H1 (cell line): ENCODE results near the gene BRAP. TPM values are rescaled to one million over a fixed set of nuclear protein-coding genes. Genes with fewer than 3 reads are reported as not detected.

Experiments used
- CTCF ChIA-PET: fragments of 300-600 bp; sonication (Branson Sonifier 250); formaldehyde crosslinking; loops from one replicate; lab custom pipeline; 2021; ENCODE audit not compliant: partially characterized antibody; lab: Charles Lee
- POLR2A ChIA-PET: fragments of 300-600 bp; sonication (Branson Sonifier 250); formaldehyde crosslinking; loops from one replicate; lab custom pipeline; 2021; ENCODE audit warnings: inconsistent platforms; ENCODE audit not compliant: partially characterized antibody; lab: Charles Lee
- DNase-seq, 2 experiments: peaks; one replicate each; pipeline versions ENCODE4 v3.0.0 to v3.0.0-alpha.2; 2010 to 2022; ENCODE audit warnings: low spot score in 2 of 2, low read depth in 1 of 2, mixed read lengths in 1 of 2
- FAIRE-seq: peaks from 2 replicates; lab custom pipeline; 2011; peaks lifted over from hg19 to GRCh38; lab: Jason Lieb, UNC
- H2AFZ ChIP-seq: 2 replicates; pipeline ENCODE4 v1.8.1; 2012; ENCODE audit warnings: low read length, inconsistent platforms
- H2AK5ac ChIP-seq: 2 replicates; pipeline ENCODE4 v1.6.1; 2013; ENCODE audit warnings: low read depth, low read length
- H2BK120ac ChIP-seq: replicated peaks from 2 replicates; pipeline ENCODE3; 2013; ENCODE audit warnings: low read depth, low read length, inconsistent platforms
- H2BK12ac ChIP-seq: 2 replicates; pipeline ENCODE4 v1.6.1; 2013; ENCODE audit warnings: low read depth, low read length
- H2BK15ac ChIP-seq: 2 replicates; pipeline ENCODE4 v1.6.1; 2013; ENCODE audit warnings: low read length
- H2BK20ac ChIP-seq: 2 replicates; pipeline ENCODE4 v1.6.1; 2013; ENCODE audit warnings: low read length
- H2BK5ac ChIP-seq: 2 replicates; pipeline ENCODE4 v1.6.1; 2013; ENCODE audit warnings: low read depth, low read length
- H3K14ac ChIP-seq: 2 replicates; pipeline ENCODE4 v1.6.1; 2013; ENCODE audit warnings: inconsistent platforms; ENCODE audit not compliant: insufficient read length
- H3K18ac ChIP-seq: 2 replicates; pipeline ENCODE4 v1.6.1; 2013; ENCODE audit warnings: low read length; ENCODE audit errors: extremely low read depth
- H3K23ac ChIP-seq: 2 replicates; pipeline ENCODE4 v1.6.1; 2013; ENCODE audit warnings: inconsistent platforms; ENCODE audit not compliant: insufficient read length
- H3K23me2 ChIP-seq: 2 replicates; pipeline ENCODE4 v1.6.1; 2013; ENCODE audit warnings: low read depth, low read length
- H3K27ac ChIP-seq: 2 replicates; pipeline ENCODE4 v1.6.1; 2011; ENCODE audit warnings: low read depth, low read length, inconsistent platforms
- H3K27me3 ChIP-seq, 4 experiments: replicated peaks in 1 of 4; 1 replicate in 1 of 4; 2 replicates in 3 of 4; pipeline versions ENCODE4 v1.6.1 to v1.8.1; 2011 to 2013; ENCODE audit warnings: low read length in 3 of 4, mild to moderate bottlenecking in 3 of 4, inconsistent platforms in 2 of 4, mixed read lengths in 2 of 4, moderate library complexity in 1 of 4; ENCODE audit not compliant: control insufficient read depth in 3 of 4, insufficient read depth in 3 of 4; ENCODE audit errors: extremely low read depth in 1 of 4
- H3K36me3 ChIP-seq, 4 experiments: 2 replicates each; pipeline versions ENCODE4 v1.6.1 to v1.8.1; 2011 to 2013; ENCODE audit warnings: mild to moderate bottlenecking in 4 of 4, low read length in 3 of 4, moderate library complexity in 2 of 4, control low read depth in 1 of 4, inconsistent platforms in 1 of 4; ENCODE audit not compliant: insufficient read depth in 4 of 4, control insufficient read depth in 2 of 4
- H3K4ac ChIP-seq: replicated peaks from 2 replicates; pipeline ENCODE3; 2013; ENCODE audit warnings: low read length, low read depth, mixed read lengths, inconsistent platforms; ENCODE audit not compliant: insufficient read length
- H3K4me1 ChIP-seq, 4 experiments: replicated peaks in 1 of 4; 1 replicate in 1 of 4; 2 replicates in 3 of 4; pipeline versions ENCODE4 v1.6.1 to v1.8.1; 2011 to 2013; ENCODE audit warnings: low read length in 3 of 4, inconsistent platforms in 2 of 4, mixed read lengths in 1 of 4; ENCODE audit not compliant: insufficient read depth in 4 of 4, control insufficient read depth in 3 of 4
- H3K4me2 ChIP-seq, 2 experiments: 2 replicates each; pipeline versions ENCODE4 v1.6.1 to v1.8.1; 2011 to 2013; ENCODE audit warnings: low read depth in 2 of 2, low read length in 2 of 2, control low read depth in 1 of 2, inconsistent platforms in 1 of 2, mild to moderate bottlenecking in 1 of 2; ENCODE audit not compliant: insufficient read depth in 1 of 2
- H3K4me3 ChIP-seq, 4 experiments: fragments of 200-600, 300-600 bp in 1 of 4; sonication (generic), shearing (Covaris generic), sonication (Bioruptor Twin) in 1 of 4; 2 replicates each; pipeline versions ENCODE4 v1.5.1 to v1.8.1; 2011 to 2016; ENCODE audit warnings: low read length in 4 of 4, low read depth in 3 of 4, control low read depth in 2 of 4, inconsistent platforms in 2 of 4, mild to moderate bottlenecking in 2 of 4, mixed read lengths in 1 of 4, moderate library complexity in 1 of 4; ENCODE audit not compliant: insufficient read depth in 2 of 4; ENCODE audit errors: extremely low read depth in 1 of 4
- H3K56ac ChIP-seq: replicated peaks from 2 replicates; pipeline ENCODE3; 2013; ENCODE audit warnings: low read depth, mild to moderate bottlenecking, mixed read lengths, low read length, inconsistent platforms; ENCODE audit not compliant: insufficient read length
- H3K79me1 ChIP-seq: 2 replicates; pipeline ENCODE4 v1.6.1; 2013; ENCODE audit warnings: low read depth, low read length, control low read depth
- H3K79me2 ChIP-seq, 2 experiments: 2 replicates each; pipeline versions ENCODE4 v1.6.1 to v1.8.1; 2012 to 2013; ENCODE audit warnings: low read length in 2 of 2, mild to moderate bottlenecking in 2 of 2, inconsistent platforms in 1 of 2; ENCODE audit not compliant: insufficient read depth in 2 of 2, control insufficient read depth in 1 of 2
- H3K9ac ChIP-seq, 4 experiments: replicated peaks in 1 of 4; 1 replicate in 1 of 4; 2 replicates in 3 of 4; pipeline versions ENCODE4 v1.6.1 to v1.8.1; 2011 to 2013; ENCODE audit warnings: low read depth in 3 of 4, low read length in 3 of 4, control low read depth in 2 of 4, mild to moderate bottlenecking in 2 of 4, moderate library complexity in 2 of 4, inconsistent platforms in 1 of 4; ENCODE audit errors: extremely low read depth in 1 of 4
- H3K9me3 ChIP-seq, 2 experiments: 2 replicates each; pipeline versions ENCODE4 v1.6.1 to v1.8.1; 2012 to 2013; ENCODE audit warnings: mild to moderate bottlenecking in 2 of 2, moderate library complexity in 2 of 2, control low read depth in 1 of 2, inconsistent platforms in 1 of 2, low read depth in 1 of 2, low read length in 1 of 2, mixed read lengths in 1 of 2; ENCODE audit not compliant: insufficient read depth in 2 of 2
- H4K20me1 ChIP-seq, 2 experiments: replicated peaks in 1 of 2; 2 replicates each; pipeline versions ENCODE3 to v1.8.1; 2011 to 2013; ENCODE audit warnings: inconsistent platforms in 2 of 2, low read length in 2 of 2, mild to moderate bottlenecking in 1 of 2; ENCODE audit not compliant: insufficient read depth in 2 of 2, control insufficient read depth in 1 of 2
- H4K5ac ChIP-seq: 2 replicates; pipeline ENCODE4 v1.6.1; 2013; ENCODE audit warnings: low read length, low read depth, mixed read lengths, inconsistent platforms; ENCODE audit not compliant: insufficient read length
- H4K8ac ChIP-seq: 2 replicates; pipeline ENCODE4 v1.8.0; 2013; ENCODE audit warnings: mild to moderate bottlenecking, moderate library complexity, low read length, inconsistent platforms; ENCODE audit not compliant: insufficient read depth; ENCODE audit errors: extremely low read depth
- H4K91ac ChIP-seq: replicated peaks from 2 replicates; pipeline ENCODE3; 2013; ENCODE audit warnings: low read length, mixed read lengths, inconsistent platforms; ENCODE audit not compliant: insufficient read length
- WGBS, 2 experiments: shearing (Covaris generic) in 1 of 2; methylation state at CpG; one replicate each; pipeline versions ENCODE4 v1.1.6 to v1.1.7; 2013 to 2015; ENCODE audit warnings: low lambda C conversion rate in 2 of 2, mixed read lengths in 2 of 2, inconsistent platforms in 1 of 2, low coverage in 1 of 2, missing lambda C conversion rate in 1 of 2; ENCODE audit not compliant: insufficient replicate concordance in 2 of 2, insufficient coverage in 1 of 2, insufficient read length in 1 of 2; ENCODE audit errors: extremely low coverage in 1 of 2, missing lambda C conversion rate in 1 of 2; 5-methylcytosine and 5-hydroxymethylcytosine counted together
- polyA plus RNA-seq, 7 experiments: library from polyadenylated mRNA; depleted of rRNA in 3 of 7; stranded (reverse) in 5 of 7; unstranded in 2 of 7; fragments of >200 nt in 5 of 7; fragments of 200-250 nt in 2 of 7; gene quantifications; 1 replicate in 5 of 7; 2 replicates in 1 of 7; 4 replicates in 1 of 7; pipeline versions ENCODE4 v1.2.1 to v1.2.3, GENCODE V29; 2011 to 2013; ENCODE audit warnings: missing spikeins in 2 of 7, mixed read lengths in 2 of 7
- total RNA-seq: library from RNA; stranded (reverse); fragmentation: NEBNext Ultra II Directional; extraction: Animal tissue kit (Norgen Biotek cat#: 25700); gene quantifications from 2 replicates; pipeline ENCODE4 v1.2.1, GENCODE V29; 2021

BRAP gene
- total and polyA plus RNA-seq, 2 of the 8 experiments (the other 6 are each of a cell fraction or from before 2014, with no cell fraction given): 12.8 to 22.2 TPM

GRCh38 chr12:111720457-111720856 is 34.7 kb upstream of the BRAP start:
- no peaks in the 10 kb centered on the region for H4K20me1 ChIP-seq
- H3K14ac ChIP-seq: no peak overlapping the region
- no peaks in the 10 kb centered on the region for H3K27me3 ChIP-seq
- no peaks in the 10 kb centered on the region for H3K79me1 ChIP-seq
- no peak overlapping the region for H3K23ac ChIP-seq
- no peak overlapping the region for H3K4ac ChIP-seq
- no peak overlapping the region for H3K18ac ChIP-seq
- no peak overlapping the region for H4K5ac ChIP-seq
- H2BK120ac ChIP-seq: no peak overlapping the region
- no peaks in the 10 kb centered on the region for H3K4me1 ChIP-seq
- POLR2A ChIA-PET: no interaction called here
- no peak overlapping the region for H3K4me2 ChIP-seq
- H3K9me3 ChIP-seq: peaks cover 0 to 8% of the 10 kb centered on the region in 2 experiments; a peak in 1 of 4 replicates
- H2BK12ac ChIP-seq: no peak overlapping the region
- H2BK5ac ChIP-seq: no peak overlapping the region
- no peak overlapping the region for H3K9ac ChIP-seq
- no peak for FAIRE-seq
- CTCF ChIA-PET: interaction anchor here (1.2 kb wide), 1 partner anchor 192 kb away, joined by 3 read pairs; no protein-coding TSS in a partner anchor
- 94% methylated on average over 6 of the region's 6 CpGs; no CpG with 5 or more reads in 1 of the 2 experiments for WGBS, 2 experiments
- no peak overlapping the region for H3K4me3 ChIP-seq
- H3K27ac ChIP-seq: no peak overlapping the region
- no peak overlapping the region for H4K8ac ChIP-seq
- no peak overlapping the region for H2BK20ac ChIP-seq
- no peak overlapping the region for H2AFZ ChIP-seq
- no peak overlapping the region for H3K56ac ChIP-seq
- no peak overlapping the region for H4K91ac ChIP-seq
- no peak overlapping the region for H2BK15ac ChIP-seq
- no peaks in the 10 kb centered on the region for H3K79me2 ChIP-seq
- peaks cover 2 to 29% (median 12%) of the 10 kb centered on the region in 4 experiments; a peak in 7 of 8 replicates for H3K36me3 ChIP-seq
- H2AK5ac ChIP-seq: no peak overlapping the region
- no peaks in the 10 kb centered on the region for H3K23me2 ChIP-seq
- DNase-seq: no peak
